NB4 (cell line): ENCODE measurements around the gene CEP192.

ENCODE experiments used
- MYC ChIP-seq: IDR thresholded peaks from 2 replicates; pipeline ENCODE4 v1.6.1; 2011; ENCODE audit warnings: low read depth, low read length
- POLR2A ChIP-seq: IDR thresholded peaks from 2 replicates; pipeline ENCODE4 v1.6.1; 2011; ENCODE audit warnings: mild to moderate bottlenecking; ENCODE audit not compliant: insufficient read length; ENCODE audit errors: extremely low read depth
- TF ChIP-seq, protein P1 (sequence below): IDR thresholded peaks from one replicate; pipeline ENCODE4 v1.5.1; 2012; ENCODE audit warnings: low read depth, low read length

DNA sequence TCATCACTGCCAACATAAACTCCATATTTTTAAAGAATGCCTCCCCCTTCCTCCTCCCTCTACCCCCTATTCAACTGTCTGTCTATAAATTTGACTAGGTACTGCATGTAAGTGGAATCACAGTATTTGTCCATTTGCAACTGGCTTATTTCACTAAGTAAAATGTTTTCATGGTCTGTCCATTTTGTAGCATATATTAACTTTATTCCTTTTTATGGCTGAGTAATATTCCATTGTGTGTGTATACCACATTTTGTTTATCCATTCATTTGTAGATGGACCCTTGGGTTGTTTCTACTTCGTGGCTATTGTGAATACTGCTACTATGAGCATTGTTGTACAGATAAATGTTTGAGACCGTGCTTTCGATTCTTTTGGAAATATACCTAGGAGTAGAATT is 32.7 kb upstream of the CEP192 start:
- TF ChIP-seq, protein P1, sequence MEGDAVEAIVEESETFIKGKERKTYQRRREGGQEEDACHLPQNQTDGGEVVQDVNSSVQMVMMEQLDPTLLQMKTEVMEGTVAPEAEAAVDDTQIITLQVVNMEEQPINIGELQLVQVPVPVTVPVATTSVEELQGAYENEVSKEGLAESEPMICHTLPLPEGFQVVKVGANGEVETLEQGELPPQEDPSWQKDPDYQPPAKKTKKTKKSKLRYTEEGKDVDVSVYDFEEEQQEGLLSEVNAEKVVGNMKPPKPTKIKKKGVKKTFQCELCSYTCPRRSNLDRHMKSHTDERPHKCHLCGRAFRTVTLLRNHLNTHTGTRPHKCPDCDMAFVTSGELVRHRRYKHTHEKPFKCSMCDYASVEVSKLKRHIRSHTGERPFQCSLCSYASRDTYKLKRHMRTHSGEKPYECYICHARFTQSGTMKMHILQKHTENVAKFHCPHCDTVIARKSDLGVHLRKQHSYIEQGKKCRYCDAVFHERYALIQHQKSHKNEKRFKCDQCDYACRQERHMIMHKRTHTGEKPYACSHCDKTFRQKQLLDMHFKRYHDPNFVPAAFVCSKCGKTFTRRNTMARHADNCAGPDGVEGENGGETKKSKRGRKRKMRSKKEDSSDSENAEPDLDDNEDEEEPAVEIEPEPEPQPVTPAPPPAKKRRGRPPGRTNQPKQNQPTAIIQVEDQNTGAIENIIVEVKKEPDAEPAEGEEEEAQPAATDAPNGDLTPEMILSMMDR, result no peak
- no peak for TF ChIP-seq MYC
- TF ChIP-seq POLR2A, result no peak
